BLaER1 treated with 17β-estradiol and CSF1 and Interleukin-3, amounts not matched to agents 10 nM and 100 nM (cell line): ENCODE measurements around the gene JADE2.
"Not testable (repeated sequence)": the region's sequence is repeated elsewhere in the genome, so short reads cannot be mapped to it uniquely, and the experiment has no call there.

Experiments
- H3K27ac ChIP-seq, 11 experiments: shearing (Covaris generic); formaldehyde crosslinking; 2 replicates each; pipeline ENCODE4 v1.8.1; 2022
- H3K27me3 ChIP-seq, 11 experiments: shearing (Covaris generic); formaldehyde crosslinking; 2 replicates each; pipeline ENCODE4 v1.8.1; 2022
- H3K36me3 ChIP-seq, 11 experiments: shearing (Covaris generic); formaldehyde crosslinking; 2 replicates each; pipeline ENCODE4 v1.8.1; 2022
- H3K4me1 ChIP-seq, 10 experiments: shearing (Covaris generic); formaldehyde crosslinking; 2 replicates each; pipeline ENCODE4 v1.8.1; 2022
- H3K4me2 ChIP-seq, 11 experiments: shearing (Covaris generic); formaldehyde crosslinking; 2 replicates each; pipeline ENCODE4 v1.8.1; 2022
- H3K4me3 ChIP-seq, 10 experiments: shearing (Covaris generic); formaldehyde crosslinking; 2 replicates each; pipeline ENCODE4 v1.8.1; 2022
- H3K9ac ChIP-seq, 11 experiments: shearing (Covaris generic); formaldehyde crosslinking; 2 replicates each; pipeline ENCODE4 v1.8.1; 2022
- H3K9me3 ChIP-seq, 11 experiments: shearing (Covaris generic); formaldehyde crosslinking; replicated peaks in 1 of 11; 2 replicates each; pipeline ENCODE4 v1.8.1; 2022
- H4K20me1 ChIP-seq, 11 experiments: shearing (Covaris generic); formaldehyde crosslinking; 2 replicates each; pipeline ENCODE4 v1.8.1; 2022
- Cebpa-rat ChIP-seq, 11 experiments: shearing (Covaris generic); IDR thresholded peaks; 2 replicates each; pipeline ENCODE4 v1.8.1; 2022

The JADE2 gene

GRCh38 chr5:134550271-134551214 lies 25.1 kb downstream of the JADE2 start:
- Histone ChIP-seq H3K27me3 (no peaks in the 10 kb centered on the region), H3K36me3 (peaks cover 7 to 59% (median 39%) of the 10 kb centered on the region in 11 experiments; a peak in 20 of 22 replicates), H3K4me3 (peak overlapping the region in 1 of 10 experiments; percentile 8; a peak in 1 of 20 replicates), H3K9ac (peak overlapping the region; percentile 15 to 72 (median 33); a peak in 16 of 22 replicates), H3K27ac (peak overlapping the region in 10 of 11 experiments; percentile 10 to 99 (median 57); a peak in 18 of 22 replicates), H4K20me1 (peaks cover 0 to 79% (median 0%) of the 10 kb centered on the region in 11 experiments; a peak in 4 of 22 replicates), H3K4me2 (peak overlapping the region; percentile 75 to 98 (median 91)), H3K4me1 (peaks cover 99 to 100% (median 100%) of the 10 kb centered on the region in 10 experiments), H3K9me3 (no peaks in the 10 kb centered on the region)
- no peak for TF ChIP-seq Cebpa-rat (IDR thresholded peaks at IDR 0.05)

- Histone ChIP-seq H3K27ac (peak overlapping the region in 4 of 11 experiments; percentile 95 to 99 (median 97); a peak in 5 of 22 replicates), H3K9me3 (no peaks in the 10 kb centered on the region), H4K20me1 (peaks cover 0 to 70% (median 0%) of the 10 kb centered on the region in 11 experiments; a peak in 4 of 22 replicates), H3K36me3 (peaks cover 7 to 63% (median 36%) of the 10 kb centered on the region in 11 experiments; a peak in 20 of 22 replicates), H3K4me3 (no peak overlapping the region), H3K4me1 (peaks cover 99 to 100% (median 100%) of the 10 kb centered on the region in 10 experiments), H3K27me3 (no peaks in the 10 kb centered on the region), H3K9ac (peak overlapping the region in 4 of 11 experiments; percentile 33 to 70 (median 49); a peak in 1 of 22 replicates), H3K4me2 (peak overlapping the region in 9 of 11 experiments; percentile 72 to 98 (median 91); a peak in 17 of 22 replicates)
- TF ChIP-seq Cebpa-rat (IDR thresholded peaks at IDR 0.05) = no peak
Observed at GRCh38 chr5:134551901-134552300, 26.4 kb downstream of the JADE2 start.

- no peak for TF ChIP-seq Cebpa-rat (IDR thresholded peaks at IDR 0.05)
- peaks cover 96 to 97% (median 97%) of the 10 kb centered on the region in 10 experiments for H3K4me1 ChIP-seq
- no peaks in the 10 kb centered on the region for H3K9me3 ChIP-seq
- peak overlapping the region in 10 of 11 experiments; percentile 72 to 98 (median 89); a peak in 19 of 22 replicates for H3K4me2 ChIP-seq
- H3K36me3 ChIP-seq = peaks cover 7 to 64% (median 34%) of the 10 kb centered on the region in 11 experiments; a peak in 20 of 22 replicates
- no peak overlapping the region for H3K4me3 ChIP-seq
- H3K27me3 ChIP-seq = no peaks in the 10 kb centered on the region
- peaks cover 0 to 66% (median 0%) of the 10 kb centered on the region in 11 experiments; a peak in 4 of 22 replicates for H4K20me1 ChIP-seq
- H3K9ac ChIP-seq = no peak overlapping the region; a peak in 1 of 22 replicates
- peak overlapping the region in 4 of 11 experiments; percentile 95 to 99 (median 97); a peak in 3 of 22 replicates for H3K27ac ChIP-seq
Observed at GRCh38 chr5:134552301-134552700, 26.8 kb downstream of the JADE2 start.

GRCh38 chr5:134552716-134553115 lies 27.2 kb downstream of the JADE2 start:
- Histone ChIP-seq H3K36me3 (peaks cover 7 to 61% (median 31%) of the 10 kb centered on the region in 11 experiments; a peak in 20 of 22 replicates), H4K20me1 (peaks cover 0 to 62% (median 0%) of the 10 kb centered on the region in 11 experiments; a peak in 4 of 22 replicates), H3K27ac (peak overlapping the region in 4 of 11 experiments; percentile 83 to 99 (median 91); a peak in 4 of 22 replicates), H3K9ac (peak overlapping the region in 2 of 11 experiments; percentile 74 to 82; a peak in 1 of 22 replicates), H3K4me1 (peaks cover 91 to 93% (median 93%) of the 10 kb centered on the region in 10 experiments), H3K4me2 (peak overlapping the region; percentile 72 to 97 (median 89); a peak in 21 of 22 replicates)
- not testable (repeated sequence) for H3K4me3 ChIP-seq, H3K9me3 ChIP-seq, H3K27me3 ChIP-seq

GRCh38 chr5:134553821-134554267 lies 28.4 kb downstream of the JADE2 start:
- Histone ChIP-seq H3K36me3 (peaks cover 12 to 55% (median 25%) of the 10 kb centered on the region in 11 experiments; a peak in 20 of 22 replicates), H3K4me1 (peaks cover 80 to 85% (median 84%) of the 10 kb centered on the region in 10 experiments), H3K9me3 (no peaks in the 10 kb centered on the region; a peak in 1 of 22 replicates), H3K4me3 (no peak overlapping the region; a peak in 1 of 20 replicates), H3K9ac (peak overlapping the region; percentile 16 to 82 (median 70); a peak in 18 of 22 replicates), H3K4me2 (peak overlapping the region; percentile 72 to 97 (median 89)), H3K27me3 (no peaks in the 10 kb centered on the region), H4K20me1 (peaks cover 0 to 56% (median 0%) of the 10 kb centered on the region in 11 experiments; a peak in 5 of 22 replicates), H3K27ac (peak overlapping the region; percentile 75 to 99 (median 84))
- TF ChIP-seq Cebpa-rat (IDR thresholded peaks at IDR 0.05) = no peak

- H3K9me3 ChIP-seq = no peaks in the 10 kb centered on the region; a peak in 1 of 22 replicates
- H3K9ac ChIP-seq = peak overlapping the region; percentile 46 to 82 (median 73); a peak in 20 of 22 replicates
- no peak for TF ChIP-seq Cebpa-rat (IDR thresholded peaks at IDR 0.05)
- peak overlapping the region; percentile 72 to 97 (median 89) for H3K4me2 ChIP-seq
- H4K20me1 ChIP-seq = peaks cover 0 to 57% (median 6%) of the 10 kb centered on the region in 11 experiments; a peak in 6 of 22 replicates
- peak overlapping the region in 1 of 10 experiments; percentile 5; a peak in 2 of 20 replicates for H3K4me3 ChIP-seq
- peaks cover 19 to 55% (median 32%) of the 10 kb centered on the region in 11 experiments; a peak in 20 of 22 replicates for H3K36me3 ChIP-seq
- peaks cover 79 to 85% (median 83%) of the 10 kb centered on the region in 10 experiments for H3K4me1 ChIP-seq
- H3K27ac ChIP-seq = peak overlapping the region; percentile 75 to 99 (median 84)
- H3K27me3 ChIP-seq = no peaks in the 10 kb centered on the region
Observed at GRCh38 chr5:134554319-134555222, 29.1 kb downstream of the JADE2 start.

- H3K4me2 ChIP-seq = peak overlapping the region; percentile 72 to 97 (median 89)
- peak overlapping the region; percentile 46 to 82 (median 73); a peak in 21 of 22 replicates for H3K9ac ChIP-seq
- peak overlapping the region in 3 of 10 experiments; percentile 5 to 27 (median 16); a peak in 3 of 20 replicates for H3K4me3 ChIP-seq
- H3K4me1 ChIP-seq = peaks cover 72 to 79% (median 76%) of the 10 kb centered on the region in 10 experiments
- peaks cover 0 to 52% (median under 1%) of the 10 kb centered on the region in 11 experiments; a peak in 5 of 22 replicates for H4K20me1 ChIP-seq
- no peak for TF ChIP-seq Cebpa-rat (IDR thresholded peaks at IDR 0.05)
- no peaks in the 10 kb centered on the region for H3K27me3 ChIP-seq
- H3K9me3 ChIP-seq = no peaks in the 10 kb centered on the region; a peak in 1 of 22 replicates
- H3K27ac ChIP-seq = peak overlapping the region; percentile 75 to 99 (median 84)
- peaks cover 27 to 60% (median 40%) of the 10 kb centered on the region in 11 experiments for H3K36me3 ChIP-seq
Observed at GRCh38 chr5:134555223-134555889, 29.9 kb downstream of the JADE2 start.
